ENCODE measurements around the gene PXMP2. TPM values are rescaled to one million over a fixed set of nuclear protein-coding genes. Genes with fewer than 3 reads are reported as not detected.

PXMP2 gene
- total and polyA plus RNA-seq, 7 experiments from 2014 or later, result 2.6 to 26.8 (median 5.9) TPM

DNA sequence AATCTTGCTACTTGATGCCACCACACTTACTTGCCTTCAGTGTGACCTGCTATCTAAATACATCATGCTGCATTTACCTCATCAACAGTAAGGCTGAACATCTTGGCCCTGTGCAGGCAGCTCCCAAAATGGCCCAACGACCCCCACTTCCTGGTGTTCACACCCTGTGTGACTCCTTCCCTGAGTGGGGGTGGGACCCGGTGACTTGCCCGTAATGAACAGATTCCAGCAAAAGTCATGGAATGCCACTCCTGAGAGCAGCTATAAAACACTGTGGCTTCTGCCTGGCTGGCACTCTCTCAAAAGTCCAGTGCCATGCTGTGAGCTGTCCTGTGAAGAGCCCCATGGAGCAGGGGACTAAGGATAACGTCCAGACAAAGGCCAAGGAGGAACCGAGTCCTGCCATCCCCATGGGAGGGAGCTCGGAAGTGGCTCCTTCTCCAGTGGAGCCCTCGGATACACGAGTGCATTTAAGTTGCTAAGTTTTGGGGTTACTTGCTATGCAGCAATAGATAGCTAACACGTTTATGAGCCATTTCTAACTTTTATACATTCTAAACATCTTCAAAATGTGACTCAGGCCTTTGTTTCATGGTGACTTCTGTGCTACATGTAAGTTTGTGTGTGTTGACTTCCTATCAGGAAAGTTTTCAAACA, 35.8 kb upstream of the PXMP2 start:
- H3K27me3 ChIP-seq (ENCODE audit: control insufficient read depth in 2 of 2, insufficient read depth in 2 of 2, low read length in 2 of 2), result no peaks in the 10 kb centered on the region
- no peak overlapping the region for H3K27ac ChIP-seq (ENCODE audit: low read depth, low read length)
- Mint-ChIP-seq H3K9me3 (peaks cover 0 to 2% (median 0%) of the 10 kb centered on the region in 11 donors), H3K4me1 (no peaks in the 10 kb centered on the region), H3K4me3 (no peak overlapping the region), H3K27ac (peak overlapping the region in 1 of 9 donors; percentile 50), H3K36me3 (peaks cover 1 to 42% (median 19%) of the 10 kb centered on the region in 5 donors), H3K27me3 (no peaks in the 10 kb centered on the region)
- no peaks in the 10 kb centered on the region for H3K4me1 ChIP-seq (ENCODE audit: control insufficient read depth in 2 of 2, insufficient read depth in 2 of 2, low read length in 2 of 2)
- ChIA-PET POLR2A (interaction anchor here (0.6 kb wide), 1 partner anchor 719 kb away, joined by 3 read pairs; no protein-coding TSS in a partner anchor), CTCF (no interaction called here)
- H3K4me3 ChIP-seq (ENCODE audit: low read length), result no peak overlapping the region
- DNase-seq (no peak), ATAC-seq (no peak)
- H3K36me3 ChIP-seq (ENCODE audit: control insufficient read depth in 2 of 3, insufficient read depth in 3 of 3, low read length in 3 of 3), result peaks cover 0 to 42% (median 11%) of the 10 kb centered on the region in 3 experiments
- intact Hi-C loops (cut with micrococcal nuclease), result no loop called here
- no peaks in the 10 kb centered on the region for H3K9me3 ChIP-seq (ENCODE audit: control insufficient read depth in 2 of 3, low read length in 3 of 3)

DNA sequence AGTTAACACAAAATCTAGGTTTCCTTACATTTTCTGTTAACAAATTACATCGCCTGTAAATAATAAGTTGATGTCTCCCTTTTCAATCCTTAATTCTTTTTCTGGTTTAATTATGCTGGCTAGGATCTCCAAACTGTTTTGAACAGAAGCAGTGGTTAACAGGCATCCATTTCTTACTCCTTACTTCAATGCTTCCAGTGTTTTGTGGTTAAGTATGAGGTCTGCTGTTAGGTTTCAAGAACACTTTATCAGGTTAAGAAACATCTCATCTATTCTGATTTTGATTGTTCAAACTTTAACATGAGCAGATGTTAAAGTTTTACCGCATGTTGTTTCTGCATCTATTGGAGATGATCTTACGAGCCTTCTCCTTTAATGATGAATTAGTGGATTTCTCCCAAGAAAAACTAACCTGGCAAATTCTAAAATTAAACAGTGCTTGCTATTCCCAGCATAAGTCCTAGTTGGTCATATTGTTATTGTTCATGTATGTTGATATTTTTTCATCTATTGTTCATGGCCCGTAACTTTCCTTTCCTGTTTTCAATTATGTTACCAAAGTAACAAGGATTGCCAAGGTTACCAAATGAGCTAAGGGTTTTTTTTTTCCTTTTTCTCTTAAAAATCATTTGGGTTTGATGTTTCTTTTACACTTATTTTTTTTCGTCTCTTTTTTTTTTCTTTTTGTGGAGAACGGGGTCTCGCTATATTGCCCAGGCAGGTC, 33.7 kb upstream of the PXMP2 start:
- H3K4me3 Mint-ChIP-seq, result no peak overlapping the region
- DNase-seq, result no peak
- Histone ChIP-seq H3K27ac (ENCODE audit: low read depth, low read length) (no peak overlapping the region), H3K27me3 (ENCODE audit: control insufficient read depth in 2 of 2, insufficient read depth in 2 of 2, low read length in 2 of 2) (no peaks in the 10 kb centered on the region), H3K4me1 (ENCODE audit: control insufficient read depth in 2 of 2, insufficient read depth in 2 of 2, low read length in 2 of 2) (no peaks in the 10 kb centered on the region), H3K9me3 (ENCODE audit: control insufficient read depth in 2 of 3, low read length in 3 of 3) (no peaks in the 10 kb centered on the region), H3K36me3 (ENCODE audit: control insufficient read depth in 2 of 3, insufficient read depth in 3 of 3, low read length in 3 of 3) (peaks cover 10 to 49% (median 15%) of the 10 kb centered on the region in 3 experiments), H3K4me3 (ENCODE audit: low read length) (no peak overlapping the region)
- peaks cover 0 to 2% (median 0%) of the 10 kb centered on the region in 11 donors for H3K9me3 Mint-ChIP-seq
- ChIA-PET POLR2A (no interaction called here), CTCF (no interaction called here)
- no peak for ATAC-seq
- H3K27ac Mint-ChIP-seq, result no peak overlapping the region
- peaks cover 13 to 48% (median 28%) of the 10 kb centered on the region in 5 donors for H3K36me3 Mint-ChIP-seq
- intact Hi-C loops (cut with micrococcal nuclease), result no loop called here
- no peaks in the 10 kb centered on the region for H3K27me3 Mint-ChIP-seq
- peaks cover 0 to 4% (median 0%) of the 10 kb centered on the region in 7 donors for H3K4me1 Mint-ChIP-seq

DNA sequence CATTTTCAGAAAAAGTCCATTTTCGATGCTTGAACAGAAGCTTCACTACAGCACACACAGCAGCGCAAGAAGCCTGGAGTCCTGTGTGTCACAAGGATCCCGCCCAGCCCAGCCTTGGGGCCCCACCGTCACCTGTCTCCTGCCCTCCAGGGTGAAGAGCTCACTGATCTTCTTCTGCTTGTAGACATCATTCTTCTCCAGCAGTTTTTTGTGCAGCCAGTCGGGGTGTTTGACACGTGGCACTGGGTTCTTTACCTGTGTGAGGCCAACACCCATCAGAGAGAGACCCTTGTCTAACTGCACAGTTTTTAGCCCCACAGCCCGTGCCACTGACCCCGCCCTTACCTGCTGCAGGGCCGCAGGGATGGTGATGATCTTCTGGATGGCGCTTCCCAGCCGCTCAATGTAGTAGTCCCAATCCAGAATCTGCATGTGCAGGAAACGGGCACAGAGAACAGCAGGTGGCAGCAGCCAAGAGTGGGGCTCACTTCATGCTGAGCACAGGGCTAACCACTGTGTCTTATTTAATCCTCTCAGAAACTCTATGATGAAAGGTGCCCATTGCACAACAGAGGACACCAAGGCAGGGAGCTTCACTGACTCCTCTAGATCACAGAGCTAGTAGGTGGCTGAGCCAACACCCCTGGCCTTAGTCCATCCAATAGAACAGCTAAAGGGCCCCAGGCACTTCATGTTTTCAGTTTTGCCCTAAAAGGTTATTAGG, 30.2 kb upstream of the PXMP2 start:
- peaks cover 13 to 53% (median 31%) of the 10 kb centered on the region in 5 donors for H3K36me3 Mint-ChIP-seq
- peaks cover 4 to 32% (median 25%) of the 10 kb centered on the region in 7 donors for H3K4me1 Mint-ChIP-seq
- POLR2A ChIA-PET, result no interaction called here
- DNase-seq, result no peak
- peaks cover 12 to 62% (median 12%) of the 10 kb centered on the region in 3 experiments for H3K36me3 ChIP-seq (ENCODE audit: control insufficient read depth in 2 of 3, insufficient read depth in 3 of 3, low read length in 3 of 3)
- no peaks in the 10 kb centered on the region for H3K27me3 ChIP-seq (ENCODE audit: control insufficient read depth in 2 of 2, insufficient read depth in 2 of 2, low read length in 2 of 2)
- no peak overlapping the region for H3K4me3 ChIP-seq (ENCODE audit: low read length)
- no peak overlapping the region for H3K27ac ChIP-seq (ENCODE audit: low read depth, low read length)
- intact Hi-C loops (cut with micrococcal nuclease), result no loop called here
- peaks cover 0 to 2% (median 0%) of the 10 kb centered on the region in 11 donors for H3K9me3 Mint-ChIP-seq
- CTCF ChIA-PET, result no interaction called here
- no peak for ATAC-seq
- no peaks in the 10 kb centered on the region for H3K27me3 Mint-ChIP-seq
- no peaks in the 10 kb centered on the region for H3K9me3 ChIP-seq (ENCODE audit: control insufficient read depth in 2 of 3, low read length in 3 of 3)
- no peak overlapping the region for H3K27ac Mint-ChIP-seq
- peaks cover 0 to 10% of the 10 kb centered on the region in 2 donors for H3K4me1 ChIP-seq (ENCODE audit: control insufficient read depth in 2 of 2, insufficient read depth in 2 of 2, low read length in 2 of 2)
- no peak overlapping the region for H3K4me3 Mint-ChIP-seq

DNA sequence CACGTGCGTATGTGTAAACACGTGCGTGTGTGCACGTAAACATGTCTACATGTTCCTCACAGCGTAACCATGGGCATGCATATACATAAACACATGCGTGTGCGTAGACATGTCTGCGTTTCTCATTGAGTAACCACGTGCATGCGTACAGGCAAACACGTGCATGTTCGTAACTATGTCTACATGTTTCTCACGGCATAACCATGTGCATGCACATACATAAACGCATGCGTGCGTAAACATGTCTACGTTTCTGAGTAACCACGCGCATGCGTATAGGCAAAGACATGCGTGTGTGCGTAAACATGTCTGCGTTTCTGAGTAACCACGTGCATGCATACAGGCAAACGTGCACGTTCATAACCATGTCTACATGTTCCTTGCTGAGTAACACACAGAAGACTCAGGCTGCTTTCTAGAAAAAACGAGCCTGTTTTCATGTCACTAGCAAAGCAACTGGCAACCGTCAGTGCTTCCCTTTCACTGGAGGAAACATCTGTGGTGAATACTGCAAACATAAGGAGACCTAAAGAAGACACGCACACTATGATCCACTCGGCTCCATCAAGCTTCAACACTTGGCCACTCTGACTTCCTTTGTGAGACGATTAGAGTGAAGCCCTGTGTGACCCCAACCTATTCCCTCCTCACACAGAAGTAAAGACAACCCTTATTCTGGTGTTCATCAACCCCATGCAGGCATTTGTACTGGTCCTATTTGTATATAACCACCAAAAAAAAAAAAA, 29.1 kb upstream of the PXMP2 start:
- H3K36me3 ChIP-seq (ENCODE audit: control insufficient read depth in 2 of 3, insufficient read depth in 3 of 3, low read length in 3 of 3), result peaks cover 7 to 59% (median 14%) of the 10 kb centered on the region in 3 experiments
- no peak overlapping the region for H3K4me3 ChIP-seq (ENCODE audit: low read length)
- CTCF ChIA-PET, result interaction anchor here (0.6 kb wide), 1 partner anchor 152 kb away, joined by 3 read pairs; no protein-coding TSS in a partner anchor
- H3K27ac ChIP-seq (ENCODE audit: low read depth, low read length), result no peak overlapping the region
- Mint-ChIP-seq H3K27ac (peak overlapping the region in 3 of 9 donors; percentile 32 to 69 (median 59)), H3K4me3 (peak overlapping the region in 1 of 10 donors; percentile 29), H3K4me1 (peaks cover 7 to 44% (median 35%) of the 10 kb centered on the region in 7 donors), H3K9me3 (no peaks in the 10 kb centered on the region), H3K36me3 (peaks cover 13 to 53% (median 33%) of the 10 kb centered on the region in 5 donors), H3K27me3 (no peaks in the 10 kb centered on the region)
- no peaks in the 10 kb centered on the region for H3K9me3 ChIP-seq (ENCODE audit: control insufficient read depth in 2 of 3, low read length in 3 of 3)
- intact Hi-C loops (cut with micrococcal nuclease), result no loop called here
- POLR2A ChIA-PET, result no interaction called here
- peaks cover 0 to 18% of the 10 kb centered on the region in 2 donors for H3K4me1 ChIP-seq (ENCODE audit: control insufficient read depth in 2 of 2, insufficient read depth in 2 of 2, low read length in 2 of 2)
- no peaks in the 10 kb centered on the region for H3K27me3 ChIP-seq (ENCODE audit: control insufficient read depth in 2 of 2, insufficient read depth in 2 of 2, low read length in 2 of 2)
- ATAC-seq, result peak; percentile 41
- DNase-seq, result no peak

DNA sequence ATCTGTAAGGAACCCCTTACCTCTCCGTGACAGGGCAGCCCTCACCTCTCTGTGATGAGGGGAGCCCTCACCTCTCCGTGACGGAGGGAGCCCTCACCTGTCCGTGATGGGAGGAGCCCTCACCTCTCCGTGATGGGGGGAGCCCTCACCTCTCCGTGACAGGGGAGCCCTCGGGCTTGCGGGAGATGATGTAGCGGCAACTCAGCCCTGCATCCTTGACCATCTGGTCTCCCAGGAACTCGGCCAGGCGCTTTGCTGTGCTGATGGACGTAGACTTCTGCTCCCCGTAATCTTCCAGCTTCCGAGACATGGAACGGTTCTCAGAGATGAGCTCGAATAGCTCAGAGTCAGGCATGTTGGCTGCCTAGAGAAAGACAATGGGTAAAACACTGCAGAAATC, 28.2 kb upstream of the PXMP2 start:
- ChIA-PET POLR2A (no interaction called here), CTCF (interaction anchor here (0.6 kb wide), 1 partner anchor 152 kb away, joined by 3 read pairs; no protein-coding TSS in a partner anchor)
- Mint-ChIP-seq H3K27ac (peak overlapping the region in 5 of 9 donors; percentile 14 to 42 (median 32)), H3K27me3 (no peaks in the 10 kb centered on the region), H3K36me3 (peaks cover 13 to 49% (median 30%) of the 10 kb centered on the region in 5 donors), H3K4me3 (no peak overlapping the region), H3K4me1 (peaks cover 7 to 47% (median 37%) of the 10 kb centered on the region in 7 donors), H3K9me3 (no peaks in the 10 kb centered on the region)
- no peak overlapping the region for H3K27ac ChIP-seq (ENCODE audit: low read depth, low read length)
- DNase-seq, result no peak
- ATAC-seq, result no peak
- H3K4me3 ChIP-seq (ENCODE audit: low read length), result no peak overlapping the region
- H3K9me3 ChIP-seq (ENCODE audit: control insufficient read depth in 2 of 3, low read length in 3 of 3), result no peaks in the 10 kb centered on the region
- intact Hi-C loops (cut with micrococcal nuclease), result no loop called here
- no peaks in the 10 kb centered on the region for H3K27me3 ChIP-seq (ENCODE audit: control insufficient read depth in 2 of 2, insufficient read depth in 2 of 2, low read length in 2 of 2)
- H3K36me3 ChIP-seq (ENCODE audit: control insufficient read depth in 2 of 3, insufficient read depth in 3 of 3, low read length in 3 of 3), result peaks cover 7 to 60% (median 14%) of the 10 kb centered on the region in 3 experiments
- peaks cover 0 to 18% of the 10 kb centered on the region in 2 donors for H3K4me1 ChIP-seq (ENCODE audit: control insufficient read depth in 2 of 2, insufficient read depth in 2 of 2, low read length in 2 of 2)

DNA sequence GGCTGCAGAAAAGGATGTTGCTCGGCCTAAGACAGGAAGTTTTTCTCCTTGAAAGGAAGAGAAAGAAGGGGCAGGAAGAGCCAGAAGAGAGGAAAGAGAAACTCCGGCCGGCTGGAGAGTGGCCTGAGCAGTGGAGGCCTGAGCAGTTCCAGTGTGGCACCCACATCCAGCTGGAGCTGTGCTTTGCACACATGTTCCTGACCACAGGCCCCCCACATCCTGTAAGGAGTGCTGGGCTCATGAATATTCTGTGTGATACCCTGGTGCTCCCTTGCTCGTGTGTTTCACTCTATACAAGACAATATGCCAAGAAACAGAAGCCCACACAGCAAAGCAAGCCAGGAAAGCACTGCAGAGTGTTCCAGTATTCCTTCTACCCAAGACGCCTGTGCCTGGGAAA, 27.3 kb upstream of the PXMP2 start:
- Histone ChIP-seq H3K4me1 (ENCODE audit: control insufficient read depth in 2 of 2, insufficient read depth in 2 of 2, low read length in 2 of 2) (peaks cover 0 to 18% of the 10 kb centered on the region in 2 donors), H3K9me3 (ENCODE audit: control insufficient read depth in 2 of 3, low read length in 3 of 3) (no peaks in the 10 kb centered on the region), H3K36me3 (ENCODE audit: control insufficient read depth in 2 of 3, insufficient read depth in 3 of 3, low read length in 3 of 3) (peaks cover 7 to 68% (median 14%) of the 10 kb centered on the region in 3 experiments), H3K4me3 (ENCODE audit: low read length) (no peak overlapping the region), H3K27ac (ENCODE audit: low read depth, low read length) (peak overlapping the region; percentile 31), H3K27me3 (ENCODE audit: control insufficient read depth in 2 of 2, insufficient read depth in 2 of 2, low read length in 2 of 2) (no peaks in the 10 kb centered on the region)
- Mint-ChIP-seq H3K27ac (peak overlapping the region in 8 of 9 donors; percentile 29 to 85 (median 52)), H3K9me3 (no peaks in the 10 kb centered on the region), H3K36me3 (peaks cover 14 to 53% (median 30%) of the 10 kb centered on the region in 5 donors), H3K4me3 (peak overlapping the region in 5 of 10 donors; percentile 10 to 37 (median 18)), H3K4me1 (peaks cover 12 to 47% (median 37%) of the 10 kb centered on the region in 7 donors), H3K27me3 (no peaks in the 10 kb centered on the region)
- ChIA-PET POLR2A (no interaction called here), CTCF (no interaction called here)
- intact Hi-C loops (cut with micrococcal nuclease), result no loop called here
- ATAC-seq, result no peak
- peak in 3 of 9 donors; percentile 11 to 21 (median 14) for DNase-seq

All from naive thymus-derived CD4-positive, alpha-beta T cell (primary cell).